ENCODE measurements around the gene HDGFL3. TPM values are rescaled to one million over a fixed set of nuclear protein-coding genes. Genes with fewer than 3 reads are reported as not detected.

HDGFL3 gene
- total RNA-seq, 1 donor from 2014 or later: 231 TPM

GRCh38 chr15:83200162-83200561 is 7.5 kb downstream of the HDGFL3 start:
- TF ChIP-seq CTCF (IDR thresholded peaks at IDR 0.05) (no peak), EZH2 (IDR thresholded peaks at IDR 0.05) (no peak), EZH2phosphoT487 (IDR thresholded peaks at IDR 0.05) (no peak)
- no peaks in the 10 kb centered on the region for H3K27me3 ChIP-seq
- no peak overlapping the region for H2AFZ ChIP-seq (replicated peaks)
- no peaks in the 10 kb centered on the region for H3F3A ChIP-seq (ENCODE audit: low read depth)
- peaks cover 100% of the 10 kb centered on the region for H3K79me2 ChIP-seq (ENCODE audit: low read depth)
- peaks cover 2% of the 10 kb centered on the region for H3K9me3 Mint-ChIP-seq
- no peak overlapping the region for H3K9ac ChIP-seq
- no peaks in the 10 kb centered on the region for H3K9me3 ChIP-seq (ENCODE audit: low read depth)
- peaks cover 76% of the 10 kb centered on the region for H4K20me1 ChIP-seq (ENCODE audit: low read depth)
- no peak overlapping the region for H3K4me3 ChIP-seq
- H3K4me2 ChIP-seq: no peak overlapping the region
- peaks cover 22% of the 10 kb centered on the region for H3K4me1 ChIP-seq
- H3K4me1 Mint-ChIP-seq: peaks cover 10% of the 10 kb centered on the region
- no peak overlapping the region for H3K27ac Mint-ChIP-seq
- DNase-seq (ENCODE audit: low spot score): no peak
- no peak overlapping the region for H3K27ac ChIP-seq
- H3K4me3 Mint-ChIP-seq: no peak overlapping the region
- H3K27me3 Mint-ChIP-seq (ENCODE audit: insufficient read depth, low read depth): no peaks in the 10 kb centered on the region
- H3K36me3 Mint-ChIP-seq: peaks cover 13% of the 10 kb centered on the region
- peaks cover 3% of the 10 kb centered on the region for H3K36me3 ChIP-seq

GRCh38 chr15:83199288-83199687 is 8.3 kb downstream of the HDGFL3 start:
- H3K9ac ChIP-seq: no peak overlapping the region
- H3K4me1 Mint-ChIP-seq: peaks cover 2% of the 10 kb centered on the region
- H3K27me3 ChIP-seq: no peaks in the 10 kb centered on the region
- H3K79me2 ChIP-seq (ENCODE audit: low read depth): peaks cover 100% of the 10 kb centered on the region
- DNase-seq (ENCODE audit: low spot score): no peak
- no peak overlapping the region for H3K4me3 Mint-ChIP-seq
- peaks cover 14% of the 10 kb centered on the region for H3K4me1 ChIP-seq
- H3K36me3 ChIP-seq: peaks cover 3% of the 10 kb centered on the region
- peaks cover 76% of the 10 kb centered on the region for H4K20me1 ChIP-seq (ENCODE audit: low read depth)
- H3K9me3 ChIP-seq (ENCODE audit: low read depth): no peaks in the 10 kb centered on the region
- H3K4me3 ChIP-seq: no peak overlapping the region
- no peak overlapping the region for H3K27ac Mint-ChIP-seq
- no peak for TF ChIP-seq EZH2 (IDR thresholded peaks at IDR 0.05)
- TF ChIP-seq CTCF (IDR thresholded peaks at IDR 0.05): no peak
- TF ChIP-seq EZH2phosphoT487 (IDR thresholded peaks at IDR 0.05): no peak
- H3F3A ChIP-seq (ENCODE audit: low read depth): no peaks in the 10 kb centered on the region
- H3K36me3 Mint-ChIP-seq: peaks cover 19% of the 10 kb centered on the region
- peaks cover 7% of the 10 kb centered on the region for H3K9me3 Mint-ChIP-seq
- H3K4me2 ChIP-seq: no peak overlapping the region
- H2AFZ ChIP-seq (replicated peaks): no peak overlapping the region
- no peak overlapping the region for H3K27ac ChIP-seq
- no peaks in the 10 kb centered on the region for H3K27me3 Mint-ChIP-seq (ENCODE audit: insufficient read depth, low read depth)

- Histone ChIP-seq H3K4me3 (no peak overlapping the region), H3K27ac (no peak overlapping the region), H3K4me2 (no peak overlapping the region), H3K36me3 (peaks cover 3% of the 10 kb centered on the region), H4K20me1 (ENCODE audit: low read depth) (peaks cover 76% of the 10 kb centered on the region), H3K9ac (no peak overlapping the region), H3K9me3 (ENCODE audit: low read depth) (no peaks in the 10 kb centered on the region), H2AFZ (replicated peaks) (no peak overlapping the region), H3K4me1 (peaks cover 8% of the 10 kb centered on the region), H3F3A (ENCODE audit: low read depth) (no peaks in the 10 kb centered on the region), H3K79me2 (ENCODE audit: low read depth) (peaks cover 100% of the 10 kb centered on the region), H3K27me3 (no peaks in the 10 kb centered on the region)
- TF ChIP-seq EZH2 (IDR thresholded peaks at IDR 0.05): no peak
- no peak for TF ChIP-seq EZH2phosphoT487 (IDR thresholded peaks at IDR 0.05)
- TF ChIP-seq CTCF (IDR thresholded peaks at IDR 0.05): no peak
- no peaks in the 10 kb centered on the region for H3K4me1 Mint-ChIP-seq
- H3K36me3 Mint-ChIP-seq: peaks cover 25% of the 10 kb centered on the region
- no peak overlapping the region for H3K27ac Mint-ChIP-seq
- H3K9me3 Mint-ChIP-seq: peaks cover 13% of the 10 kb centered on the region
- H3K27me3 Mint-ChIP-seq (ENCODE audit: insufficient read depth, low read depth): no peaks in the 10 kb centered on the region
- no peak overlapping the region for H3K4me3 Mint-ChIP-seq
- no peak for DNase-seq (ENCODE audit: low spot score)
Measured at GRCh38 chr15:83198476-83198875, 9.1 kb downstream of the HDGFL3 start.

Measured in neural progenitor cell (in vitro differentiated cells).